Suprapubic skin (tissue), 4 donors: ENCODE measurements around the gene RNU1-4. TPM values are rescaled to one million over a fixed set of nuclear protein-coding genes. Genes with fewer than 3 reads are reported as not detected.
"Not testable (repeated sequence)": the region's sequence is repeated elsewhere in the genome, so short reads cannot be mapped to it uniquely, and the experiment has no call there.

Experiments used
- DNase-seq, 2 donors: peaks; one replicate each; pipeline ENCODE4 v3.0.0-alpha.2; 2019; ENCODE audit warnings: low spot score in 2 of 2
- H3K27ac ChIP-seq: fragments of 200-600 bp; sonication (generic); one replicate; pipeline ENCODE4 v1.5.1; 2019
- H3K27me3 ChIP-seq: fragments of 200-600 bp; sonication (generic); one replicate; pipeline ENCODE4 v1.5.1; 2019
- H3K36me3 ChIP-seq: fragments of 200-600 bp; sonication (generic); one replicate; pipeline ENCODE4 v1.5.1; 2019
- H3K4me1 ChIP-seq: fragments of 200-600 bp; sonication (generic); one replicate; pipeline ENCODE4 v1.5.1; 2019
- H3K4me3 ChIP-seq: fragments of 200-600 bp; sonication (generic); one replicate; pipeline ENCODE4 v1.5.1; 2019; ENCODE audit warnings: mild to moderate bottlenecking
- H3K9me3 ChIP-seq: fragments of 200-600 bp; sonication (generic); one replicate; pipeline ENCODE4 v1.5.1; 2019
- WGBS: methylation state at CpG from one replicate; pipeline ENCODE4 v1.1.5; 2018; 5-methylcytosine and 5-hydroxymethylcytosine counted together
- total RNA-seq, 4 donors: library from RNA; depleted of rRNA; stranded (reverse); fragments of >200 nt; gene quantifications; one replicate each; pipeline ENCODE4 v1.1.0, GENCODE V29; 2016
- TF ChIP-seq, protein P1 (sequence below), 2 donors: fragments of 200-600 bp in 1 of 2; fragments of 450-650 bp in 1 of 2; sonication (generic) in 1 of 2; IDR thresholded peaks; one replicate each; pipeline ENCODE4 v1.5.1; 2016 to 2019; ENCODE audit warnings: antibody characterized with exemption in 2 of 2, mild to moderate bottlenecking in 1 of 2, moderate library complexity in 1 of 2

The RNU1-4 gene
- total RNA-seq, 4 donors from 2014 or later: under 0.01 TPM

DNA sequence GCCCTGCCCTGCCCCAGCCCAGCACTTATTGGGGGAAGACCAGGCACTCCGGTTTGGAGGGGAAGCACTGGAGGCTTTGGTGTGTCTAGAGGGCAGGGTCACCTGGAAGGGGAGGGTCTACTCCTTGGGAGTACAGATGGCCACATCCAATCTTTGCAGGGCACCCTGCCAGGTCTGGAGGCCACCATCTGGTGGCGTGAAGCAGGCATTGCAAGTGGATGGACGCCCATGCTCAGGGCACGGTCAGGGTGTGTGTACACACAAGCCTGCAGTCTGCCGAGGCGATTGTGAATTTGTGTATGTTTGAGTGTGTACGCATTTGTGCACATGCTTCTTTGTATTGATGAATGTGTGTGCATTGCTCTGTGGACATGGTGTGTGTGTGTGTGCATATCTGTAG, 37.2 kb upstream of the RNU1-4 start:
- H3K27ac ChIP-seq, H3K9me3 ChIP-seq, H3K36me3 ChIP-seq, H3K4me3 ChIP-seq, DNase-seq: not testable (repeated sequence)
- peaks cover 10% of the 10 kb centered on the region for H3K4me1 ChIP-seq
- peaks cover 23% of the 10 kb centered on the region for H3K27me3 ChIP-seq
- no CpG with 5 or more reads among the region's 7 CpGs for WGBS
- TF ChIP-seq, protein P1, sequence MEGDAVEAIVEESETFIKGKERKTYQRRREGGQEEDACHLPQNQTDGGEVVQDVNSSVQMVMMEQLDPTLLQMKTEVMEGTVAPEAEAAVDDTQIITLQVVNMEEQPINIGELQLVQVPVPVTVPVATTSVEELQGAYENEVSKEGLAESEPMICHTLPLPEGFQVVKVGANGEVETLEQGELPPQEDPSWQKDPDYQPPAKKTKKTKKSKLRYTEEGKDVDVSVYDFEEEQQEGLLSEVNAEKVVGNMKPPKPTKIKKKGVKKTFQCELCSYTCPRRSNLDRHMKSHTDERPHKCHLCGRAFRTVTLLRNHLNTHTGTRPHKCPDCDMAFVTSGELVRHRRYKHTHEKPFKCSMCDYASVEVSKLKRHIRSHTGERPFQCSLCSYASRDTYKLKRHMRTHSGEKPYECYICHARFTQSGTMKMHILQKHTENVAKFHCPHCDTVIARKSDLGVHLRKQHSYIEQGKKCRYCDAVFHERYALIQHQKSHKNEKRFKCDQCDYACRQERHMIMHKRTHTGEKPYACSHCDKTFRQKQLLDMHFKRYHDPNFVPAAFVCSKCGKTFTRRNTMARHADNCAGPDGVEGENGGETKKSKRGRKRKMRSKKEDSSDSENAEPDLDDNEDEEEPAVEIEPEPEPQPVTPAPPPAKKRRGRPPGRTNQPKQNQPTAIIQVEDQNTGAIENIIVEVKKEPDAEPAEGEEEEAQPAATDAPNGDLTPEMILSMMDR (IDR thresholded peaks at IDR 0.05): peak in 1 of 2 donors; percentile 15

DNA sequence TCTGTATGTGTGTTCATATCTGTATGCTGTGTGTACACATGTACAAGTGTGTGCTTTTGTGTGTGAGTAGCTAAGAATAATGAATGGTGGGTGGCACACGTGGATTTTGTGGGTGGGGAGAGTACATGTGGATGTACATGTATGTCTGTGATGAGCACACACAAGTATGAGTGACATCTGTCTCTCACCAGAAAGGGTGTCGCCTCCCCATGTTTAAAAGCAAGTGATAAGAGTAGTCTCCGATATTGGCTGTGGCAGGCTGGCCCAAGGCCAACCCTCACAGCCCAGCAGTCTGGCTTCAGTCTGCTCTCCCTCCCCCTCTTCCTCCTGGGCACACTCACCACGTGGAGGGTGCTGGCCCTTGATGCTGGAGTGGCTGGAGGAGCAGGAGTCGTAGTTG, 36.7 kb upstream of the RNU1-4 start:
- not testable (repeated sequence) for H3K36me3 ChIP-seq, DNase-seq, H3K9me3 ChIP-seq, H3K27ac ChIP-seq, H3K4me3 ChIP-seq
- peaks cover 10% of the 10 kb centered on the region for H3K4me1 ChIP-seq
- 80% methylated on average over 1 of the region's 5 CpGs for WGBS
- H3K27me3 ChIP-seq: peaks cover 21% of the 10 kb centered on the region

DNA sequence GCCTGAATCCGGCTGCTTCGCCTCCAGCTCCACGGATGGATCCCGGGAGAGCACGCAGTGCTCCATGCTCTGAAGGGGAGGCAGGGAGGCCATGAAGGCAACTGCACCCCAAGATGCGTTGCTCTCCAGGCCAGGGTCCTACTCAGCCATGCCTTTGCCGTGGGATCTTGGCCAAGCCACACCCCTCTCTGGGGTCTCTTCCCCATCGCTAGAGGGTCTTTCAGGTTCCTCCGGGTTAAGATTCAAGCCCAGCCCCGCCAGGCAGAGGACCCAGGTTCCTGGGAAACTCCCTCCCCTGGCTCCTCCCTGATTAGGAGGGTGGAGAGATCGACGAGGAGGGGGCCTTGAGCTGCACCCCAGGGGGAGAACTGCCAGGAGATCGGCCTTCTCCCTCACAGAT, 36.2 kb upstream of the RNU1-4 start:
- H3K27me3 ChIP-seq: peaks cover 20% of the 10 kb centered on the region
- not testable (repeated sequence) for H3K4me3 ChIP-seq, H3K9me3 ChIP-seq, H3K36me3 ChIP-seq, H3K27ac ChIP-seq
- peak in 1 of 2 donors; percentile 76 for DNase-seq
- H3K4me1 ChIP-seq: peaks cover 10% of the 10 kb centered on the region
- WGBS: no CpG with 5 or more reads among the region's 13 CpGs

DNA sequence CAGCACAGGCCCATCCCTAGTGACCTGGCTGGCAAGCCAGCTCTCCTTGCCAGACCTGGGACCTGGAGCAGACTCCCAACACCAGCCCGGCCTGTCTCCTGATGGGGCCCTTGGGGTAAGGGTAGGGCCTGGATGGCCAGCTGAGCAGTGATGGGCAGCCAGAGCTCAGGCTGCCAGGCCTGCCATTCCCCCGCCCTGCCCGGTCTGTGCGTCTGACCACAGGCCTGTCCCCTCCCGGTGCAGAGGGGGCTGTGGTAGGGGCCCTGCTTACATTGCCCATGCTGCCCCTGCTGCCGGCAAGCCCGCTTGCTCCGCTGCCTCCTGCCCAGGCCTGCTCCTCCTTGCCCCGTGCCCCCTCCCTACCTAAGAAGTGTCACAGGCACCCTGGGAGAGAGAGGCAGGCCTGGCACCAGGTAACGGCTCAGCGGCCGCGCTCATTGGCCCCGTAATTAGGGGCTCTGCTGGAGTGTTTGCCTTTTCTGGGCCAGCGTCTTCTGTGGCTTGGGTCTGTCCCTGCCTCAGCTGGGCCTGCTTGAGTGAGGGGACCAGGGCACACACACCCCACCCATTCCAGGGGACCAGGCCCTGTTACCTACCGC, 35.7 kb upstream of the RNU1-4 start:
- WGBS: no CpG with 5 or more reads among the region's 16 CpGs

DNA sequence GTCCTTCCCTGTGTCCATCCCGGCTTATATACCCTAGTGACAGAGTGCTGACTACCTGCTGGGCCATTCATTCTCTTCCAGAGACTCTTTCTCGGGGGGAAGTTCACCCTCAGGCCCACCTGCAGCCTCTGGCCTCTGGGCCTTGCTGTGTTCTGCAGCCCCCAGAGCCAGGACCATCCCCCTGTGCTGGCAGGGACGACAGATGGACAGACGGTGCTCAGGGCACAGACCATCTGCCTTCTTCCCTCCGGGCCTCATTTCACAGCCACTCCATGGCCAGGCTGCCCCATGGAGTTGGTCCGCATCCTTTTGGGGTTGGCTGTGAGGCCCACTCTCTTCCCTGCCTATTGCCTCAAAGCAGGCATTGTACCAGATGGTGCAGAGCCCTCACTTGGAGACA, 34.0 kb upstream of the RNU1-4 start:
- DNase-seq, H3K9me3 ChIP-seq, H3K4me3 ChIP-seq, H3K27ac ChIP-seq, H3K36me3 ChIP-seq: not testable (repeated sequence)
- Histone ChIP-seq H3K4me1 (peaks cover 10% of the 10 kb centered on the region), H3K27me3 (peaks cover 12% of the 10 kb centered on the region)
- WGBS: 97% methylated on average over 5 of the region's 6 CpGs

More for the DNA sequence above, 35.7 kb upstream of the RNU1-4 start:
- peak in 1 of 2 donors; percentile 64 for DNase-seq
- not testable (repeated sequence) for H3K4me3 ChIP-seq, H3K9me3 ChIP-seq, H3K27ac ChIP-seq, H3K36me3 ChIP-seq
- Histone ChIP-seq H3K4me1 (peaks cover 10% of the 10 kb centered on the region), H3K27me3 (peaks cover 16% of the 10 kb centered on the region)

DNA sequence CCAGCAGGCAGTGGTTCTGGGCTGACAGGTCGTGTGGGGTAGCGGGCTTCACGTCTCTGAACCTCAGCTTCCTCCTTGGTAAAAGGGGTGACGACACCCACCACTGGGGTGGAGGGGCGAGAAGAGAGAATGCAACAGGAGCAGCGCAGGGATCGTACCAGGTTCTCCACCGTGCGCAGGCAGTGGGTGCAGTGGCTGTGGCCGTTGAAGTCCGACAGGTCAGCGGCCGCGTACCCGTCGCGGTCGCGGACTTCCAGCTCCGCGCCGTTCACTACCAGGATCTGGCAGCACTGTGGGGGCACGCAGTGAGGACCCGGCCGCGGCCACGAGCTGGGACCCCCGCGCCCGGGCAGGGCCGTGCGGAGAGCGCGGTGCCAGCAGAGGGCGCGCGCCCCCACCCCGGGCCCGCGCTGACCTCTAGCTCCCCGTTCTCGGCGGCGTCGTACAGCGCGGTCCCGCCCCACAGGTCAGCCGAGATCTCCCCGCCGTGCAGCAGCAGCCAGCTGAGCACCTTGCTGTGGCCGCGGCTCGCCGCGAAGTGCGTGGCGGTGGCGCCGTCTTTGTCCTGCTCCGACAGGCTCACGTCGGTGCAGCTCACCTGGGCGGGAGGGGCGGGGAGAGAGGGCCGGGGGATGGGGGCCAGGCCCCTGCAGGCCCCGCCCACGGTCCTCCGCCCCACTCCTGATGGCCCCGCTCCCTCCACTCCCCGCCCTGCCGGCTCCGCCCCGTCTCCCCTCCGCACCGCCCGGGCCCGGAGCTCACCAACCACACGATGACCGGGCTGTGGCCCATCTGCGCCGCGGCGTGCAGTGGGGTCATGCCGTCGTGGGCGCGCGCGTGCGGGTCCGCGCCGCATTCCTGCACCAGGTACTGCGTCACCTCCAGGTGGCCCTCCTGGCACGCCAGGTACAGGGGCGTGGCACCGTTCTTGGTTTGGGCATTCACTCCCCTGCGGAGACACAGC, 32.9 kb upstream of the RNU1-4 start:
- H3K9me3 ChIP-seq: not testable (repeated sequence)
- DNase-seq: peak in 1 of 2 donors; percentile 72
- H3K4me3 ChIP-seq: peak overlapping the region; percentile 39

DNA sequence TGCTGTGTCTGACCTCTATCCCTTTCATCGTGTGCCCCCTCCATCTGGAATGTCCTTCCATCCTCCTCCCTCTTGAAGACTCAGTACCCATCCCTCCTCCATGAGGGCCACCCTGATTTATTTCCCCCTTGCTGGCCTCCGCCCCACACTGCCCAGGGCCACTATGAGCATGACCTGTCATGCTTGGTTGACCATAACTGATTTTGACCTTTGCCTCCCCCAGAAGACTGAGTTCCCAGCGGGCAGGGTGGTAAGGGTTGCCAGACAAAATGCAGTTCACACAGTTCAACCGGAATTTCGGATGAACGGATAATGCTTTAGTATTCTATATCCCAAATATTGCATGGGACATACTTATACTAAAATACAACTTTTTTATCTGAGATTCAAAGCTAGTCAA, 31.6 kb upstream of the RNU1-4 start:
- not testable (repeated sequence) for DNase-seq, H3K4me3 ChIP-seq, H3K27ac ChIP-seq, H3K9me3 ChIP-seq, H3K36me3 ChIP-seq, H3K27me3 ChIP-seq
- peaks cover 10% of the 10 kb centered on the region for H3K4me1 ChIP-seq
- WGBS: no CpG with 5 or more reads among the region's 6 CpGs

More for the DNA sequence above, 32.9 kb upstream of the RNU1-4 start:
- 0% methylated on average over 14 of the region's 99 CpGs for WGBS
- H3K36me3 ChIP-seq, H3K27me3 ChIP-seq, H3K27ac ChIP-seq: not testable (repeated sequence)
- peaks cover 10% of the 10 kb centered on the region for H3K4me1 ChIP-seq

DNA sequence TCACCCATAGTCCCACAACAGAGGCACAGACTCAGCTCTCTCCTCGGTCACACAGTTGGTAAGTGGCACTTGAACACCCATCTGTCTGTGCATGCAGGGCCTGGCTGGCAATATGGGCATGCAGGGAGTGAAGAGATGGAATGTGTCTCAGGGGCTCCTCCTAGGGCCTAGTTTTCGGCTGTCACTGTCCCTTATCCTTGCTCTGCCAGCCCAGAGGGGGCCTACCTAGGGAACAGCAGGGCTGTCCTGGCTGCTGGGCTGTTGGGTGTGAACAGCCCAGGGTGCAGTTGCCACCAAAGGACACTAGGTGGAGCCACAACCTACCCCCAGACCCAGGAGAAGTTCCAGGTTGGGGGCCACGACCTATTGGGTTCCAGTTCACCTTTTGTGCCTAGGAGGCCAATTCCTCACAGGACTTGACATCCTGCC, 30.6 kb upstream of the RNU1-4 start:
- WGBS: no CpG with 5 or more reads among the region's 3 CpGs

DNA sequence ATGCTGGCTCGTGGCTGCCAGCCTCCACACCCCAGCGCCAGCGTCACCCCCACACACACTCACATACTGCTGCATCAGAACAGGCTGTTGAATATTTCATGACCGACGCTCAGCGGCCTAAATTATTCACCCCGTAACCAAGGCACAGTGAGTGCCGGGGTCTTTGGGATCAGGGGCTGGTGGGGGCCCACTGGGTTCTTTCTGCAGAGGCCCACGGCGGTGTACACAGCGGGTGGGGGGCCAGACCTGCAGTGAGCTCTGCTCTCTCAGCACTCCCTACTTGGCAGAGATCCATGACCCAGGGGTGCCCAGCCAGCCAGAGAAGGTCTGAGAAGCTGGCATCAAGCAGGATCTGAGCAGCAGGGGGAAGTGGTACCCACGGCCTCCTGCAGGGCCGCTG, 29.7 kb upstream of the RNU1-4 start:
- not testable (repeated sequence) for H3K27ac ChIP-seq, H3K9me3 ChIP-seq, H3K27me3 ChIP-seq, DNase-seq, H3K36me3 ChIP-seq, H3K4me3 ChIP-seq
- H3K4me1 ChIP-seq: peaks cover 10% of the 10 kb centered on the region
- WGBS: no CpG with 5 or more reads among the region's 13 CpGs

More for the DNA sequence above, 30.6 kb upstream of the RNU1-4 start:
- H3K27ac ChIP-seq, H3K9me3 ChIP-seq, DNase-seq, H3K4me3 ChIP-seq, H3K27me3 ChIP-seq, H3K36me3 ChIP-seq: not testable (repeated sequence)
- peaks cover 10% of the 10 kb centered on the region for H3K4me1 ChIP-seq

DNA sequence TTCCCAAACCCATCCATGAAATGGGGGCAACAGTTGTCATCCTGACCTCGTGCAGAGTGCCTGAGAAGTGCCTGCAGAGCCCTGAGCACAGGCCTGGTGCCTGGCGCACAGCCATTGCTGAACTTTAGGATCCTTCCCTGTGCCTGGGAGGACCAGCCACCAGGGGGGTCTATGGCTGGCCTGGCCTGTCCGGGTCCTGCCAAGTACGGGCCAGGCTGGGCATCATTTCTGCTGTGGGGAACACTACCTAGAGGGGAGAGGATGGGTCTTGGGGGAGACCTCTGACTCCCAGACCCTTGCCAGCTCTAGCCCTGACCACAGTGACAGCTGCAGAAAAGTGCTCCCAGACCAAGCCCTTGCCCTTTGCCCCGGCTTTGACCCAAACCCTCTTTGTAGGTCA, 28.2 kb upstream of the RNU1-4 start:
- H3K36me3 ChIP-seq, H3K4me1 ChIP-seq, H3K27ac ChIP-seq, H3K9me3 ChIP-seq, DNase-seq, H3K4me3 ChIP-seq: not testable (repeated sequence)
- 82% methylated on average over 2 of the region's 5 CpGs for WGBS
- H3K27me3 ChIP-seq: peaks cover 21% of the 10 kb centered on the region

DNA sequence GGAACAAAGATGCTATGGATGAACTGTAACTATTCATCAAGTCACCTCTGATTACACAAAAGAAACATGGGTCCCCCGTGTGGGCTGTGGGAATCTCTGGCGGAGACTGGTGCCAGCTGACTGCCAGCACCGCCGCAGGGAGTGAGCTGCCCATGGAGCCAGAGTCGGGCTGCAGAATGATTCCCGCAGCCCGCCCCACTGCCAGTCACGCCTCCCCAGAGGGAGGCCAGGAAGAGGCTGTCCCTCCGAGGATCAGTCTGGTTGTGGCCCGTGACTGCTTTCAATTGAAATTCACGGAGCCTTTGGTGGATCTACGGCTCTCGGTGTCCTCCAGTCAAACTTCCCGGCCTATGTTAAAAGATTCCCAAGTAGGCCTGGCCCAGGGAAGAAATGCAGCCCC, 27.7 kb upstream of the RNU1-4 start:
- H3K4me1 ChIP-seq, H3K27ac ChIP-seq, DNase-seq, H3K36me3 ChIP-seq, H3K9me3 ChIP-seq, H3K4me3 ChIP-seq: not testable (repeated sequence)
- no CpG with 5 or more reads among the region's 14 CpGs for WGBS
- peaks cover 23% of the 10 kb centered on the region for H3K27me3 ChIP-seq

DNA sequence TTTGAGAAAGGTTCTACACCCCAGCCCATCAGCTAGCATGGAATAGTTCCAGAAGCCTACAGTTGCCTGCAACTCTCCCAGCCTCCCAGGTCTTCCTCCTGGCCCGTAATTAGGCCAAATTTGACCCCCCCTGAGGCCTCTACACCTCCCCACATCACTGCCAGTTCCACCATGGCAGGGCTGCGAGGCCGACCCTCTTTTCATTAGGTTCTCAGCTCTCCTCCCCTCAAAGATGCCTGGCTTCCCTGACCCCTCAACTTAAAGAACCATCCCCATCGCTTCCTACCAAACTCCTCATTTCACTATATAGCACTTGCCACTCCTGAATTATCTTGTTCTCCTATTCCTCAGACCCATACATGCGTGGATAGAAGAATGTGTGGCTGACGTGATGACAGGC, 27.3 kb upstream of the RNU1-4 start:
- not testable (repeated sequence) for H3K36me3 ChIP-seq, H3K9me3 ChIP-seq, DNase-seq, H3K27ac ChIP-seq, H3K4me3 ChIP-seq, H3K4me1 ChIP-seq
- WGBS: 74% methylated on average over 4 of the region's 6 CpGs
- peaks cover 21% of the 10 kb centered on the region for H3K27me3 ChIP-seq

DNA sequence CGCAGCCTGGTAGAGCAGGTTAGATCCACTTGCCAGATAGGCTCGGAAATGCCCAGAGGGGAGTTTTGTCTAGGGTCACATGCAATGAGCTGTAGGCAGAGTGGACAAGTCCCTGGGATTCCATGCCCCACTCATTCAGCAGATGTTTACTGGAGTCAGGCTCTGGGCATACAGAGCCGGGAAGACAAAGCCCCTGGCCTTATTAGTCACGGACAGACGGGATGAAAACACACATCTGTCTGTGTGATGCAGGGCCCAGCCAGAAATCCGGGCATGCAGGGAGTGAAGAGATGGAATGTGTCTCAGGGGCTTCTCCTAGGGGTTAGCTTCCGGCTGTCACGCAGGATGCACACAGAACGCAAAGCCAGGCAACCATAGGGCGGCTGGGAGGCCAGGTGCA, 26.8 kb upstream of the RNU1-4 start:
- not testable (repeated sequence) for H3K36me3 ChIP-seq, H3K27ac ChIP-seq, H3K4me1 ChIP-seq, H3K4me3 ChIP-seq, H3K9me3 ChIP-seq, DNase-seq
- H3K27me3 ChIP-seq: peaks cover 24% of the 10 kb centered on the region
- WGBS: 84% methylated on average over 4 of the region's 10 CpGs
